Measurements from ENCODE around the gene ATF7IP2.
A peak's percentile ranks its signal among the peaks of the same experiment; 100 is the strongest.

The ATF7IP2 gene

DNA sequence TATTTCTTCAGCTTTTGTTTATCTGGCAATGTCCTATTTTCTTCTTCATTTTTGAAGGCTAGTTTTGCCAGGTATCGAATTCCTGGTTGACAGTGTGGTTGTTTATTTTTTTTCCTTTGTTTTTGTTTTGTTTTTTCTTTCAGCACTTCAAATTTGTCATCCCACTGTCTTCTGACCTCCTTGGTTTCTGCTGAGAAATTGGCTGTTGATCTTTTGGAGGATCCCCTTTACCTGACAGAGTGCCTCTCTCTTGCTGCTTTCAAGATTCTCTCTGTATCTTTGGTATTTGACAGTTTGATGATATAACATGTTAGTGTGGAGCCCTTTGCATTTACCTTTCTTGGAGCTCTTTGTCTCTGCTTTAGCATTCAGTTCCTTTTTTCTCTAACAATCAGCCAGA is 9.6 kb upstream of the ATF7IP2 start:
- Histone ChIP-seq H3K9ac (ENCODE audit: low read length) (no peak overlapping the region), H3K9me3 (ENCODE audit: control insufficient read depth, insufficient read depth, low read depth, low read length) (no peaks in the 10 kb centered on the region; the same call in 1 of the 2 replicates), H3K4me1 (ENCODE audit: control insufficient read depth, insufficient read depth, low read length) (no peaks in the 10 kb centered on the region), H3K4me3 (ENCODE audit: low read depth, low read length) (no peak overlapping the region), H3K36me3 (ENCODE audit: control insufficient read depth, insufficient read depth, low read length) (no peaks in the 10 kb centered on the region), H3K27ac (ENCODE audit: low read depth, low read length) (no peak overlapping the region), H3K27me3 (ENCODE audit: control insufficient read depth, insufficient read depth, low read length) (no peaks in the 10 kb centered on the region)

DNA sequence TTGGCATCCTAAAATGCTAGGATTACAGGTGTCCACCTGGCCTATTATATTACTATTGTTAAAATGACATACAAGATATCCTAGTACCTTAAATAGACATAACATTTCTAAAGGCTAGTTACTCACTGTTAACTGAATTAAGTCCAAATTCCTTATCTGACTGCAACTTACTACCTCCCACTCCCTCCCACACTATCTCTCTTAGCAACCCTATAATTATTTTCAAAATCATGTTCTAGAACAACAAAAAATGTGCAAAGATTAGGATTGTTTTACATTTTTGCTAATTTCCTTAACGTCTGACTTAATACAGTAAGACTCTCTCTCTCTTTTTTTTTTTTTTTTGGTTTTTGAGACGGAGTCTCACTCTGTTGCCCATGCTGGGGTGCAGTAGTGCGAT is 2.2 kb upstream of the ATF7IP2 start:
- Histone ChIP-seq H3K4me1 (ENCODE audit: control insufficient read depth, insufficient read depth, low read length) (peaks cover 9% of the 10 kb centered on the region; the same call in 1 of the 2 replicates), H3K27me3 (ENCODE audit: control insufficient read depth, insufficient read depth, low read length) (no peaks in the 10 kb centered on the region), H3K27ac (ENCODE audit: low read depth, low read length) (no peak overlapping the region), H3K4me3 (ENCODE audit: low read depth, low read length) (no peak overlapping the region), H3K9me3 (ENCODE audit: control insufficient read depth, insufficient read depth, low read depth, low read length) (peaks cover 3% of the 10 kb centered on the region; the same call in 1 of the 2 replicates), H3K9ac (ENCODE audit: low read length) (no peak overlapping the region), H3K36me3 (ENCODE audit: control insufficient read depth, insufficient read depth, low read length) (peaks cover 11% of the 10 kb centered on the region; the same call in 1 of the 2 replicates)

DNA sequence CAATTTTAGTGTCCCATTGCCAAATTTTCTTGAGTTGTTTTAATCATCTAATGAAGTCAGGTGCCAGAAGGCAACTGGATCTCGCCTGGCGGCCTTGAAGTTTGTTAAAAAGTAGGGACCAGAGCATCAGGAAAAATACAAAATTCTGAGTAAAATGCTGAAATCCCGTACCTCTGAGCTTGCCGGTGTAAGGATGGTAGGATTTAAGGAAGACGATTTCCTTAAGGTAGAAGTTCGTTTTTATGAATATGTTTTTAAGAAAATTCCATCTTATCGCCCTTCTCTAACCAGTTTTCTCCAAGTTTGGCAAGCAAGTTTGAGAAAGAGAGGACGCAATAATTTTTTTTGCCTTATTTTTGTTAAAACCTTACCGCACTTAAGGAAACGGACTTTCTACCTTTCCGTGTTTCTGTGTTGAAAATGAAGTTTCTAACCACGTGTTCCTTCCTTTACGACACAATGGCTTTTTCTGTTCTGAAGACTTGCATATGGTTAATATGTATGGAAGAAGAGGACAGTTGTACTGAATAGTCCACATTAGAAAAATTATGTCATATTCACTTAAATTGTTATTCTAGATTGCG is 748 bp downstream of the ATF7IP2 start:
- Histone ChIP-seq H3K4me1 (ENCODE audit: control insufficient read depth, insufficient read depth, low read length) (peaks cover 9% of the 10 kb centered on the region; the same call in 1 of the 2 replicates), H3K36me3 (ENCODE audit: control insufficient read depth, insufficient read depth, low read length) (peaks cover 19% of the 10 kb centered on the region), H3K4me3 (ENCODE audit: low read depth, low read length) (peak overlapping the region; percentile 79), H3K27ac (ENCODE audit: low read depth, low read length) (peak overlapping the region; percentile 61; the same call in 1 of the 2 replicates), H3K27me3 (ENCODE audit: control insufficient read depth, insufficient read depth, low read length) (no peaks in the 10 kb centered on the region), H3K9me3 (ENCODE audit: control insufficient read depth, insufficient read depth, low read depth, low read length) (peaks cover 3% of the 10 kb centered on the region; the same call in 1 of the 2 replicates), H3K9ac (ENCODE audit: low read length) (peak overlapping the region; percentile 64)

DNA sequence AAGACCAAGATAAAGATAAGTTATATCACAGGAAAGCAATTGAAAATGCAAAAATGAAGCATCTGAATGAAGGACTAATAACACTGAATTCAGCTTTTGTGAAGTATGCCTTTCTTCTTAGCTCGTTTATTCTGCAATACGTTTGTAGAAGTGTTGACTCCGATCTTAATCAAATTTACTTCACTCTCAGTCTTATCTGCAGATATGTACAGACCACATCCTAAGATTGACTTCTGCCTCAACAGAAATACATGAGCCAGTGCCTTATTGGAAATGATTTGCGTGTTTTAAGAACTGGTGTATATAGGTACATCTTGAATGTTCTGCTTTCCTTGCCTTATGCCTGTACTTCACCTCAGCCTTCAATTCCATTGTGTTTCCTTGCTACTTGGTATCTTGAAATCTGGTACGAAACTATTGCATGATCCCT is 1.3 kb downstream of the ATF7IP2 start:
- Histone ChIP-seq H3K4me1 (ENCODE audit: control insufficient read depth, insufficient read depth, low read length) (peaks cover 9% of the 10 kb centered on the region; the same call in 1 of the 2 replicates), H3K4me3 (ENCODE audit: low read depth, low read length) (peak overlapping the region; percentile 79), H3K27ac (ENCODE audit: low read depth, low read length) (no peak overlapping the region), H3K27me3 (ENCODE audit: control insufficient read depth, insufficient read depth, low read length) (no peaks in the 10 kb centered on the region), H3K36me3 (ENCODE audit: control insufficient read depth, insufficient read depth, low read length) (peaks cover 19% of the 10 kb centered on the region), H3K9ac (ENCODE audit: low read length) (no peak overlapping the region), H3K9me3 (ENCODE audit: control insufficient read depth, insufficient read depth, low read depth, low read length) (peaks cover 3% of the 10 kb centered on the region; the same call in 1 of the 2 replicates)

DNA sequence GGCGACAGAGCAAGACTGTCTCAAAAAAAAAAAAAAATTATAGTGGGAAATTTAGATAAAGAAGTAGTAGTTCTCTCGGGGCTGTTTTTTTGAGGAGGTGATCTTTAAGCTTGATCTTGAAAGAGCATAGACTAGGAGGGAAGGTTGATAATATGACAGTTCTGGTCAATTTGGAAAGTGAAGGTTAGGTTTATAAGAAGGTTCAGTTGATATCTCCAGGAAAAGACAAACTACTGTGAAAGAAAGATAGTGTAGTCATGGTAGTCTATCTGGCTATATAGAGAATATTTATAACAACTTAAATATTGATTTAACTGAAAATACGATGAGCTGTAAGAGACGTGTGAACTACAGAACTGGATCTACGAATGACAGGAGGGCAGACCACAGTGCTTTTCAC is 3.1 kb downstream of the ATF7IP2 start:
- Histone ChIP-seq H3K9ac (ENCODE audit: low read length) (no peak overlapping the region), H3K4me1 (ENCODE audit: control insufficient read depth, insufficient read depth, low read length) (0 out of 2 replicates have a peak, but pooled peaks cover 5% of the 10 kb centered on the region), H3K27ac (ENCODE audit: low read depth, low read length) (no peak overlapping the region), H3K4me3 (ENCODE audit: low read depth, low read length) (no peak overlapping the region), H3K27me3 (ENCODE audit: control insufficient read depth, insufficient read depth, low read length) (no peaks in the 10 kb centered on the region), H3K36me3 (ENCODE audit: control insufficient read depth, insufficient read depth, low read length) (peaks cover 19% of the 10 kb centered on the region), H3K9me3 (ENCODE audit: control insufficient read depth, insufficient read depth, low read depth, low read length) (peaks cover 3% of the 10 kb centered on the region; the same call in 1 of the 2 replicates)

DNA sequence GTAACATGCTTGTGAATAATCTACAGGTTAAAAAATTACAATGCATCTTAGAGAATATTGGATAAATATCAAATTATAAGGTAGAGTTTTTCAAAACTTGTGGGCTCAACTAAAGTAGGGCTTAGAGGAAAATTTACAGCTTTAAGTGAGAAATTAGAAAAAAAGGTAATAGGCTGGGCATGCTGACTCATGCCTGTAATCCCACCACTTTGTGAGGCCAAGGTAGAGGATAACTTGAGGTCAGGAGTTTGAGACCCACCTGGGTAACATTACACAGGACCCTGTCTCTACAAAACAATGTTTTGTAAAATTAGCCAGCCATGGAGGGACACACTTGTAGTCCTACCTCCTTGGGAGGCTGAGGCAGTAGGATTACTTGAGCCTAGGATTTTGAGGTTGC is 4.5 kb downstream of the ATF7IP2 start:
- Histone ChIP-seq H3K9me3 (ENCODE audit: control insufficient read depth, insufficient read depth, low read depth, low read length) (no peaks in the 10 kb centered on the region; the same call in 1 of the 2 replicates), H3K27me3 (ENCODE audit: control insufficient read depth, insufficient read depth, low read length) (no peaks in the 10 kb centered on the region), H3K36me3 (ENCODE audit: control insufficient read depth, insufficient read depth, low read length) (peaks cover 19% of the 10 kb centered on the region), H3K9ac (ENCODE audit: low read length) (no peak overlapping the region), H3K4me3 (ENCODE audit: low read depth, low read length) (no peak overlapping the region), H3K4me1 (ENCODE audit: control insufficient read depth, insufficient read depth, low read length) (0 out of 2 replicates have a peak, but pooled peaks cover 5% of the 10 kb centered on the region), H3K27ac (ENCODE audit: low read depth, low read length) (no peak overlapping the region)

DNA sequence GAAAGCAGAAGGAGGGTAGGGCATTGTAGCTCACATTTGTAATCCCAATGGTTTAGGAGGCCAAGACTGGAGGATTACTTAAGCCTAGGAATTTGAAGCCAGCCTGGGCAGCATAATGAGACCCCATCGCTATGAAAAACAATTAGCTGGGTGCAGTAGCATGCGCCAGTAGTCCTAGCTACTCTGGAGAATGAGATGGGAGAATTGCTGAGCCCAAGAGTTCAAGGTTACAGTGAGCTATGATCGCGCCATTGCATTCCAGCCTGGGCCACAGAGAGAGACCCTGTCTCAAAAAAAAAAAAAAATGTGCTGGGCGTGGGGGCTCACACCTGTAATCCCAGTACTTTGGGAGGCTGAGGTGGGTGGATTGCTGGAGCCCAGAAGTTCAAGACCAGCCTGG is 5.0 kb downstream of the ATF7IP2 start:
- Histone ChIP-seq H3K4me1 (ENCODE audit: control insufficient read depth, insufficient read depth, low read length) (0 out of 2 replicates have a peak, but pooled peaks cover 5% of the 10 kb centered on the region), H3K27ac (ENCODE audit: low read depth, low read length) (no peak overlapping the region), H3K4me3 (ENCODE audit: low read depth, low read length) (no peak overlapping the region), H3K9me3 (ENCODE audit: control insufficient read depth, insufficient read depth, low read depth, low read length) (no peaks in the 10 kb centered on the region; the same call in 1 of the 2 replicates), H3K27me3 (ENCODE audit: control insufficient read depth, insufficient read depth, low read length) (no peaks in the 10 kb centered on the region), H3K36me3 (ENCODE audit: control insufficient read depth, insufficient read depth, low read length) (peaks cover 19% of the 10 kb centered on the region), H3K9ac (ENCODE audit: low read length) (no peak overlapping the region)

DNA sequence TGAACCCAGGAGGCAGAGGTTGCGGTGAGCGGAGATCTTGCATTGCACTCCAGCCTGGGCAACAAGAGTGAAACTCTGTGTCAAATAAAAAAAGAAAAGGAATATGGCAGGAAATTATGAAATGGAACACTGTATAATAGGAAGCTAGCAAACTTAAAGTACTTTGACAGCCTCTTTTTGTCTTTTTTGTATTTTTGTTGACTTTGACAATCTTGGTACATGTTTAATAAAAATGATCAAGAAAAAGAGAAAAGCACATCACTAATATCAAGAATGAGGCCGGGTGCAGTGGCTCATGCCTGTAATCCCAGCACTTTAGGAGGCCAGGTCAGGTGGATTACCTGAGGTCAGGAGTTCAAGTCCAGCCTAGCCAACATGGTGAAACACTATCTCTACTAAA is 5.5 kb downstream of the ATF7IP2 start:
- 0 out of 2 replicates have a peak, but pooled peaks cover 5% of the 10 kb centered on the region for H3K4me1 ChIP-seq (ENCODE audit: control insufficient read depth, insufficient read depth, low read length)
- no peaks in the 10 kb centered on the region for H3K27me3 ChIP-seq (ENCODE audit: control insufficient read depth, insufficient read depth, low read length)
- no peaks in the 10 kb centered on the region; the same call in 1 of the 2 replicates for H3K9me3 ChIP-seq (ENCODE audit: control insufficient read depth, insufficient read depth, low read depth, low read length)
- H3K4me3 ChIP-seq (ENCODE audit: low read depth, low read length): no peak overlapping the region
- H3K27ac ChIP-seq (ENCODE audit: low read depth, low read length): no peak overlapping the region
- no peak overlapping the region for H3K9ac ChIP-seq (ENCODE audit: low read length)
- peaks cover 19% of the 10 kb centered on the region for H3K36me3 ChIP-seq (ENCODE audit: control insufficient read depth, insufficient read depth, low read length)

DNA sequence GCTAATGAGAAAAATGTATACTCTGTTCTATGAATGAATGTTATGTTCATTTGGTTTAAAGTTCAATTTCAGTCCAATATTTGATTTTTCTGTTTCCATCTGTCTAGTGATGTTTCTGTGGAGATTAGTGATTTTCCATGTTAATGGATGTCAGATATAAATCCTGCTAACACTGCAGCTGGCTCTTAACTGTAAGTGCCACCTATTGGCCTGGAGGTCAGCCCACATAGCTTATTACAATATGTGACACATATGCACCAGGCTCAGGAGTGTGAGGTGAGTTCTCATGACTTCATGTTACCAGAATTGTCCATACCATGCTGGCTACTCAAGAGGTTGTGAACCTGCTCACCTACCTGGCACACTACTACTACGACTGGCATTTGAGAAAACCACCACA is 17.1 kb downstream of the ATF7IP2 start:
- Histone ChIP-seq H3K9ac (ENCODE audit: low read length) (no peak overlapping the region), H3K4me1 (ENCODE audit: control insufficient read depth, insufficient read depth, low read length) (no peaks in the 10 kb centered on the region), H3K4me3 (ENCODE audit: low read depth, low read length) (no peak overlapping the region), H3K27me3 (ENCODE audit: control insufficient read depth, insufficient read depth, low read length) (no peaks in the 10 kb centered on the region), H3K9me3 (ENCODE audit: control insufficient read depth, insufficient read depth, low read depth, low read length) (peaks cover 59% of the 10 kb centered on the region), H3K36me3 (ENCODE audit: control insufficient read depth, insufficient read depth, low read length) (peaks cover 28% of the 10 kb centered on the region), H3K27ac (ENCODE audit: low read depth, low read length) (no peak overlapping the region)

DNA sequence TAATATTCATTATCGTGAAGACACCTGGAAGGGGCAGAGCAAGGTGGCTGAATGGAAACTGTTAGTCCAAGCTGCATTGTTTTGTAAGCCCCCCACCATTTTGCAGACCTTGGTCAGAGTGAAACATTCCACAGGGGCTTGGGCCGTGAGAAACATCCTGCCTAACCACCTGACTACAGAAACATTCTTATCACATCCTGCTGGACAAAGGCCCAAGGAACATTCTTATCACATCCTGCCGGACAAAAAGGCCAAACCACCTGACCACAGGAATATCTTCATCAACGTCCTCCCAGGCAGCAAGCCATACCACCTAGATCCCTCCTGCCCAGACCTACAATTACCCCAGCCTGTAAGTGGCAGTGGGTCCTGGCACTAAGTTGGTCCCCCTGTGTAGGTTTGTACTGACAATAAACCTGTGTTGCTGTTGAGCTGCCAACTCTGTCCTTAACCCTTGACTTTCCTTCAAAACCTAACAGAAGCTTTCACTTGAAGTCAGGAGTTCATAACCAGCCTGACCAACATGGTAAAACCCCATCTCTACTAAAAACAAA is 19.6 kb downstream of the ATF7IP2 start:
- Histone ChIP-seq H3K36me3 (ENCODE audit: control insufficient read depth, insufficient read depth, low read length) (peaks cover 34% of the 10 kb centered on the region), H3K4me3 (ENCODE audit: low read depth, low read length) (no peak overlapping the region), H3K9ac (ENCODE audit: low read length) (no peak overlapping the region), H3K27ac (ENCODE audit: low read depth, low read length) (no peak overlapping the region), H3K27me3 (ENCODE audit: control insufficient read depth, insufficient read depth, low read length) (no peaks in the 10 kb centered on the region), H3K4me1 (ENCODE audit: control insufficient read depth, insufficient read depth, low read length) (no peaks in the 10 kb centered on the region), H3K9me3 (ENCODE audit: control insufficient read depth, insufficient read depth, low read depth, low read length) (peaks cover 75% of the 10 kb centered on the region)

DNA sequence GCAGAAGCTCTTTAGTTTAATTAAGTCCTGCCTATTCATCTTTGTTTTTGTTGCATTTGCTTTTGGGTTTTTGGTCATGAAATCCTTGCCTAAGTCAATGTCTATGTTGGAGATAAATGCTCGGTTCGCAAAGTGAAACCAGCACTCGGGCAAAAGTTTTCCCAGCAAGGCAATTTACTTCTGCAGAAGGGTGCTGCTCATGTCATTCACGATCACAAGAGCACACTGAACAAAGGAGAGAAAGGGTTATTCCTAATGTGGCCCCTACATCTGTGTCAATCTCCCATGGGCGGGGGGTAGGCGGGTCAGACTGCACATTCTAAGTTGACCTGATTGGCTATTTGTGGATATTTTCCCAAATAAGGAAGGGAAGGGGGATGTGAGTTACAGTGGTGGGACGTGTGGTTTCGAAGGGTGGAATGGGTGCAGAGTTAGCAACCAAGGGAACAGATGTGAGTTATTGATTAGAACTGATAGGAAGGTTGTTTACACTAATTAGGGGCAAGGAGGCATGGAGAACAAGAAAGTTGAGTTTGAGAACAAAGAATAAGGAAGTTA is 23.0 kb downstream of the ATF7IP2 start:
- Histone ChIP-seq H3K9me3 (ENCODE audit: control insufficient read depth, insufficient read depth, low read depth, low read length) (peaks cover 83% of the 10 kb centered on the region), H3K27ac (ENCODE audit: low read depth, low read length) (no peak overlapping the region), H3K4me3 (ENCODE audit: low read depth, low read length) (no peak overlapping the region), H3K36me3 (ENCODE audit: control insufficient read depth, insufficient read depth, low read length) (peaks cover 23% of the 10 kb centered on the region), H3K4me1 (ENCODE audit: control insufficient read depth, insufficient read depth, low read length) (no peaks in the 10 kb centered on the region), H3K9ac (ENCODE audit: low read length) (no peak overlapping the region), H3K27me3 (ENCODE audit: control insufficient read depth, insufficient read depth, low read length) (no peaks in the 10 kb centered on the region)
